ENCODE measurements around the gene USP3. TPM values are rescaled to one million over a fixed set of nuclear protein-coding genes. Genes with fewer than 3 reads are reported as not detected.

The USP3 gene
- polyA plus RNA-seq, 1 donor (not counting 4 experiments of a cell fraction or from before 2014, with no cell fraction given) = 16.2 TPM

- H3K9me1 ChIP-seq (ENCODE audit: control insufficient read depth, extremely low read depth, insufficient read depth, low read length) = no peaks in the 10 kb centered on the region
- peaks cover 8% of the 10 kb centered on the region for H3K27me3 ChIP-seq (ENCODE audit: control insufficient read depth, extremely low read depth, insufficient read depth, low read length)
- H3K9me3 ChIP-seq (ENCODE audit: control insufficient read depth, low read depth, low read length) = no peaks in the 10 kb centered on the region
- H3K36me3 ChIP-seq (ENCODE audit: control insufficient read depth in 2 of 2, extremely low read depth in 1 of 2, insufficient read depth in 2 of 2, low read length in 2 of 2) = no peaks in the 10 kb centered on the region
- H3K4me2 ChIP-seq (ENCODE audit: control insufficient read depth, extremely low read depth, insufficient read depth, low read depth, low read length) = no peak overlapping the region
- no peak overlapping the region for H2AFZ ChIP-seq (ENCODE audit: control insufficient read depth, low read length)
- no peaks in the 10 kb centered on the region for H3K79me2 ChIP-seq (ENCODE audit: control insufficient read depth, insufficient read depth, low read length)
- H3K9ac ChIP-seq (ENCODE audit: control insufficient read depth, extremely low read depth, insufficient read depth, low read length) = no peak overlapping the region
- no peaks in the 10 kb centered on the region for H3K4me1 ChIP-seq (ENCODE audit: control insufficient read depth, extremely low read depth, insufficient read depth, low read length)
- no peak for TF ChIP-seq EZH2 (IDR thresholded peaks at IDR 0.05; ENCODE audit: low read length)
- no peak for TF ChIP-seq CTCF (optimal IDR thresholded peaks at IDR 0.05 in 1 of 3, IDR thresholded peaks at IDR 0.05 in 1 of 3, conservative IDR thresholded peaks at IDR 0.05 in 1 of 3; ENCODE audit: extremely low read depth in 1 of 3, insufficient read depth in 2 of 3, low read length in 3 of 3)
- H4K20me1 ChIP-seq (ENCODE audit: control insufficient read depth, extremely low read depth, insufficient read depth, low read length) = no peaks in the 10 kb centered on the region
- FAIRE-seq (no peak), DNase-seq (ENCODE audit: low read depth, low spot score) (no peak)
- dilution Hi-C loops (cut with MboI; ENCODE audit: extremely low pct_ligation_motif_present, low sequenced_read_pairs) = no loop called here
- H3K27ac ChIP-seq (ENCODE audit: control insufficient read depth, insufficient read depth, low read length) = no peak overlapping the region
- no peak overlapping the region for H3K4me3 ChIP-seq (ENCODE audit: control insufficient read depth in 2 of 3, extremely low read depth in 1 of 3, insufficient read depth in 2 of 3, low read depth in 1 of 3, low read length in 3 of 3)
These were observed 41.4 kb upstream of the USP3 start for GRCh38 chr15:63463036-63463435.

- Histone ChIP-seq H2AFZ (ENCODE audit: control insufficient read depth, low read length) (no peak overlapping the region), H3K9me3 (ENCODE audit: control insufficient read depth, low read depth, low read length) (no peaks in the 10 kb centered on the region), H4K20me1 (ENCODE audit: control insufficient read depth, extremely low read depth, insufficient read depth, low read length) (no peaks in the 10 kb centered on the region), H3K4me1 (ENCODE audit: control insufficient read depth, extremely low read depth, insufficient read depth, low read length) (no peaks in the 10 kb centered on the region), H3K27me3 (ENCODE audit: control insufficient read depth, extremely low read depth, insufficient read depth, low read length) (peaks cover 8% of the 10 kb centered on the region), H3K4me3 (ENCODE audit: control insufficient read depth in 2 of 3, extremely low read depth in 1 of 3, insufficient read depth in 2 of 3, low read depth in 1 of 3, low read length in 3 of 3) (no peak overlapping the region), H3K9ac (ENCODE audit: control insufficient read depth, extremely low read depth, insufficient read depth, low read length) (no peak overlapping the region), H3K27ac (ENCODE audit: control insufficient read depth, insufficient read depth, low read length) (no peak overlapping the region), H3K4me2 (ENCODE audit: control insufficient read depth, extremely low read depth, insufficient read depth, low read depth, low read length) (no peak overlapping the region), H3K36me3 (ENCODE audit: control insufficient read depth in 2 of 2, extremely low read depth in 1 of 2, insufficient read depth in 2 of 2, low read length in 2 of 2) (no peaks in the 10 kb centered on the region), H3K79me2 (ENCODE audit: control insufficient read depth, insufficient read depth, low read length) (no peaks in the 10 kb centered on the region), H3K9me1 (ENCODE audit: control insufficient read depth, extremely low read depth, insufficient read depth, low read length) (no peaks in the 10 kb centered on the region)
- dilution Hi-C loops (cut with MboI; ENCODE audit: extremely low pct_ligation_motif_present, low sequenced_read_pairs) = no loop called here
- no peak for TF ChIP-seq EZH2 (IDR thresholded peaks at IDR 0.05; ENCODE audit: low read length)
- TF ChIP-seq CTCF (optimal IDR thresholded peaks at IDR 0.05 in 1 of 3, IDR thresholded peaks at IDR 0.05 in 1 of 3, conservative IDR thresholded peaks at IDR 0.05 in 1 of 3; ENCODE audit: extremely low read depth in 1 of 3, insufficient read depth in 2 of 3, low read length in 3 of 3) = no peak
- DNase-seq (ENCODE audit: low read depth, low spot score) (no peak), FAIRE-seq (no peak)
These were observed 40.6 kb upstream of the USP3 start for GRCh38 chr15:63463793-63464192.

Measured in keratinocyte (primary cell).